NCI-H146 treated with DMSO at 0.1 percent for 48 hours (cell line): ENCODE measurements around the gene SPTBN5.

Experiments
- DNase-seq: peaks from one replicate; lab custom pipeline; 2025; ENCODE audit not compliant: unreplicated experiment; lab: John Stamatoyannopoulos, UW

SPTBN5 gene

DNA sequence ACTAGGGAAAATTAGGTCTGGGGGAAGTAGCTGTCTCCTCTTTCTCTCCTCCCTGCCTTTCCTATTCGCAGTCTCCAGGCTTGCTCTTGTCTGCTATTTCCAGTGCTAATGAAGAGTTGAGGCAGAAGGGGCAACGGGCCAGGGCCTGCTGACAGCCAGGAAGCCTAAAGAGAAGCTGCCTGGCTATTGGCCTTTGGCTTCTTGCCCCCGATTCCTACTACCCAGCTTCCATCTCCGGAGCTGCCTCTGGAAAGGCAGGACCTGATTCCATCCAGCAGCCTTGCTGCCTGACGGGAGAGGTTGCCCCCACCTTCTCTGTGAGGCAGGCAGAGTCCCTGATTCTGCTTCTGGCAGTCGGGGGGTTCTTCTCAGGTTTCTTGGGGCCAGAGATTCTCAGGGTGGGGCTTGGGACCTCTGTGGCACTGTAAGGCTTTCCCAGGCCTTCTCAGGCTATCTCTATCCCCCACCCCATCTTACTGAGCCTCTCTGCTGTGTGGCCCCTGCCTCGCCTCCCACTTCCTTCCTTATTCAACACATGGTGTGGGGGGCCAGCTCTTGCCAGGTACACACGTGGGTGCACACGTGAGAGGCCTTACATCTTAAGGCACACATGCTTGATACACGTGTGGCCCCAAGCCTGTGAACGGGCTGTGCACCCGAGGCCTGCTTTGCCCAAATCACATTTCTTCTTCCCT lies 84.2 kb downstream of the SPTBN5 start:
- DNase-seq, result no peak

DNA sequence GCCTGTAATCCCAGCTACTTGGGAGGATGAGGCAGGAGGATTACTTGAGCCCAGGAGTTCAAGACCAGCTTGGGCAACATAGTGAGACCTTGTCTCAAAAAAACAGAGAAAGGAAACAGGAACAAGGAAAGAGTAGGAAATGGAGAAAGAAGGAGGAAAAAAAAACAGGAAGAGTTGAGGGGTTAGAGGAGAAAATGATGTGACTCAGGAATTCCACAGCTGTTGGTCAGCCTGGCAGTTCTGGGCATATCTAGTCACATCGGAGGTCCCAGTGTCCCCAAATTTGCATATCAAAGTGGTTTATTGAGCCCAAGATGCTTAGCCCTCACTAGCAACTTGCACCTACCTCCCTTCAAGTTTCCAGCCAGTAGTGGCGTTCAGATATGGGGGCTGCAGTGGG lies 84.7 kb downstream of the SPTBN5 start:
- DNase-seq, result no peak

DNA sequence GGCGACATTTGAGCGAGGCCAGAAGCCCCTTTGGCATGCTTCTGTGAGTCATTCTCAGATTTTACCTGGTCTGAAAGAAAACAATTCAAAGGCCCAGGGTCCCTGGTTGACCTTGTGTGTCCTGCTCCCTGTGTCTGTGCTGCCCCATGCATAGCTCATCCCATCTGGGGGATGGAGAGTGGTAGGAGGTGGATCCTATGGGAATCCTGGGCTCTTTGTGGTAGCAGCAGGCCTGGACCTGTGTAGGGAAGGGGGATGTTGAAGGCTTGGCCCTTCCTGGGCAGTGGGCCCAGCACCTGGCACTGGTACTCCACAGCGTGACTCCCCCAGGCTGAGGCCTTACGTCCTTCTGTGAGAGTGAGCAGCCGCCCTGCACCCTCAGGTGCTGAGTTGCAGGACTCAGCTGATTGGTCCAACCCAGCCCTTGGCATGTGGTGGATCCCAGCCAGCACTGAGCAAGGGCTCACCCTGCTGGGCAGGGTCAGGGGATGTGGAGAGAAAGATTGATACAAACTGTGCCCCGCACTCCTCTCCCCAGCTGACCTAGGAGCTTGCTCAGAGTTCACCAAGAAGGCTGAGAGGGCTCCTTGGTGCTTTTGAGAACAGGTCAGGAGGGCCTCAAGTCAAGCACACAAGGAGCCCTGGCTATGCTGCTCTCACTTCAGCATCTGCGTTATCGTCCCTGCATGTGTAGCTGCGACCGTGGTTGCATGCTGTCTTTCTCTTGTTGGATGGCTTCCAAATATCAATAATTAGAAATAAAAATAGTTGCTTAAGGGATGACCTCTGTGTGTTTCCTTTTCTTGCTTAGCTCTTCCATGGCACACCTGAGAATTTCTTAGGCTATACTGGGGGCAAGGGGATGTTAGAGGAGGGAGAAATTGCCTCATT lies 87.3 kb downstream of the SPTBN5 start:
- no peak for DNase-seq

DNA sequence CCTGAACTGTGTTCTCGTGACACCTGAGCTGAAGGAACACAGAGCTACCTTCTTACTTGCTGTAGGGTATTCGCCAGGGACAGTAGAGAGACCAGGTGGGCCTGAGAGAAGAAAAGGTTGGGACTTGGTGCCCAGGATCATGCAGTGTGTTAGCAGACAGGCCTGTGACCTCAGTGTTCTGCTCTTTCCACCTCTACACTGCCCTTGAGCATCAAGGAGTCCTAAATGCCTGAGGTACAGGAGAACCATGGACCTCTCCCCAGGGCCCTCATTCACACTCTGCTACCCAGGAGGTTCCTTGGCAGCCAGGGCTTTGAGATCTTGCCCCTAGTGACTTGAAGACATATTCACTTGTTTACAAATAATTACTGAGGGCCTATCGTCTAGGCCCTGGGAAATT lies 88.1 kb downstream of the SPTBN5 start:
- DNase-seq, result no peak

DNA sequence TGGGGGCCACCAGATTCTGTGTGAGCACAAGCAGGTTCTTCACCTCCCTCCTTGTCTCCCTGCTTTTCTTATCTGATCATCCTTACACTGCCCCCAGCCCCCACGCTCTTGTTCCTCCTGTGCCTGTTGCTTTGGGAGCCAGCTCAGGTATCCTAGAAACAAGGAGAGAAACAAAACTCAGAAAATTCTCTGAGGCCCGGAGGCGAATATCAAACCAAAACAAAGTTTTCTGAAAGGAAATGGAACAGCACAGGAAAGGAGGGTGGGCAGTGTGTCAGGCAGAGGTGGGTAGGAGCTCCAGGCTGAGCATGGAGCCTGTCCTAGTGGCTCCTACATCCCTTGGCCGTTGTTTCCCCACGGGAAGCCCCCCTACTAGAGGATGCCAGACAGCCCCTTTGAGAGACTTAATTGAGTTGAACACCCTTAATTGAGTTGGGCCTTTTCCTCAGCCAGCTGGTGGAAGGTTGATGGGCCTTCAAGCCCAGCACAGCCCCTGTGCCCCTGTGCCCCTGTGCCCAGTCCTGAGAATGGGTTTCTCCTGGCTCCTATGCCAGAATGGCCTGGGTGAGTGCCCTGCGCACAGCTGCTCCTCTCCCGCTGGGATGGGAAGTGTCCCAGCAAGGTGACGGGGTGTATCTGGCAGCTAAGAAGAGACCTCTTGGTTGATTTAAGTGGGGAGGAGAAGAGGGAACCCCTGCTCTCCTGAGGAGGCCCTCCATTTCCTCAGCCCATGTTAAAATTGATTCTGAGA lies 88.8 kb downstream of the SPTBN5 start:
- DNase-seq, result no peak

DNA sequence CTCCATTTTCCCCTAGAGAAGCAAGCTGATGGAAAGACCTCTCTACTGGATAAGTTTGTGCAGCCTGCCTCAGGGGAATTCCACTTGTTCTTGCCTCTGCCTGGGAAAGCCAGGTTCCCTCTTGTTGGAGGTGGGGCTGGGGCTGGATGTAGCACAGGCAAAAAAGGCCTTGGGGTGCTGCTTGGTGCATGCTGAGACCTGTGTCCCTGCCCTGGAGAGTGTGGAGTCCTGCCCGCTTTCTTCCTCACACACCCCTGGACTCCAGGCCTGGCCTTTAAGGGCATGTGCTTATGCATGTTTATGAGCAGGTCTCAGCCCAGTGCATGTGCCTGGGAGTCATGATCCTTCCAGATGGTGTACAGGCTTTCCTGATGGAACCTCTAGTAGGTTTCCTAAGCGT lies 89.5 kb downstream of the SPTBN5 start:
- DNase-seq, result no peak

DNA sequence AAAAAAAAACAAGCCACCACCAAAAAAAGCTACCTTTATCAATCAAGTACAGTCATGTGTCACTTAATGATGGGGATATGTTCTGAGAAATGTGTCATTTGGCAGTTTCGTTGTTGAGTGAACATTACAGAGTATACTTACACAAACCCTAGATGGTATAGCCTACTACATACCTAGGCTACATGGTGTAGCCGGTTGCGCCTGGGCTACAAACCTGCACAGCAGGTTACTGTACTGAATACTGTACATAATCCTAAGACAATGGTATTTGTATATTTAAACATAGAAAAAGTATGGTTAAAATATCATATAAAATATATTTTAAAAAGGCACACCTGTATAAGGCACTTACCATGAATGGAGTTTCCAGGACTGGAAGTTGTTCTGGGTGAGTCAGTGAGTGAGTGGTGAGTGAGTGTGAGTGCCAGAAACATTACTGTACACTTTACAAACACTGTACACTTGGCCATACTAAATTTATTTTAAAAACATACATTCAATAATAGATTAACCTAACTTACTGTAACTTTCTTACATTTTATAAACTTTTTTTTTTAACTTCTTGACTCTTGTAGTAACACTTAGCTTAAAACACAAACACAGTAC lies 91.9 kb downstream of the SPTBN5 start:
- no peak for DNase-seq

DNA sequence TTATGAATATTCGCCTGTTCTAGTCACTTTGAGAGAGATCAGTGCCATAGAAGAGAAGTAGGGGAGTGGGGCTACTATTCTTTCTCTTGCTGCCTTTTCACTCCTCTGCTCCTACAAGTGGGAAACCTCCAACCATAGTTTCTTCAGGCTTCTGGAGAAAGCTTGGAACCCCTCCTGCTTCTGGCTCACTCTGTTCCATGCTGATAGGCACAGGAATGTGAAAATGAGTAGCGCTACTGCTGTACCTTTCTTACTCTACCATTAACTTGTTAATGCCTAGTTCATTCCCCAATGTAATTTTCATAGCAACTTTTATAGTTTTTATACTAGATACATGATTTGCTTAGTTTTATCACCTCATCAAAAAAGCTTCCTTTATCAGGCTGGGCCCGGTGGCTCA lies 92.7 kb downstream of the SPTBN5 start:
- no peak for DNase-seq

DNA sequence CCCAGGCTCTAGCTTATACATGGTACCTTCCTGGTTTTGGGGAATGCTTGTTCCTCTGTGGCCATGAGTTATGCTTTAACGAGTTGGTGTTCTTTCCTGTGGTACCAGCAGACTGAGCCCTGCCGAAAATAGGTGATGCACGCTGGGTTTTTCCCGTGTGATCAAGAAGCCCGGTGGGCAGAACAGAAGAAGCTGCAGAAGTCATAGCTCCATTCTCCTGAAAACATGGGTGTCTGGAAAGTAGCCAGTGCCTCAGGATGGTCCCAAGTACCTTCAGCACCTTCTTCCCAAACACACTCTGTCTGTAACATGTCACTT lies 94.4 kb downstream of the SPTBN5 start:
- DNase-seq, result no peak

DNA sequence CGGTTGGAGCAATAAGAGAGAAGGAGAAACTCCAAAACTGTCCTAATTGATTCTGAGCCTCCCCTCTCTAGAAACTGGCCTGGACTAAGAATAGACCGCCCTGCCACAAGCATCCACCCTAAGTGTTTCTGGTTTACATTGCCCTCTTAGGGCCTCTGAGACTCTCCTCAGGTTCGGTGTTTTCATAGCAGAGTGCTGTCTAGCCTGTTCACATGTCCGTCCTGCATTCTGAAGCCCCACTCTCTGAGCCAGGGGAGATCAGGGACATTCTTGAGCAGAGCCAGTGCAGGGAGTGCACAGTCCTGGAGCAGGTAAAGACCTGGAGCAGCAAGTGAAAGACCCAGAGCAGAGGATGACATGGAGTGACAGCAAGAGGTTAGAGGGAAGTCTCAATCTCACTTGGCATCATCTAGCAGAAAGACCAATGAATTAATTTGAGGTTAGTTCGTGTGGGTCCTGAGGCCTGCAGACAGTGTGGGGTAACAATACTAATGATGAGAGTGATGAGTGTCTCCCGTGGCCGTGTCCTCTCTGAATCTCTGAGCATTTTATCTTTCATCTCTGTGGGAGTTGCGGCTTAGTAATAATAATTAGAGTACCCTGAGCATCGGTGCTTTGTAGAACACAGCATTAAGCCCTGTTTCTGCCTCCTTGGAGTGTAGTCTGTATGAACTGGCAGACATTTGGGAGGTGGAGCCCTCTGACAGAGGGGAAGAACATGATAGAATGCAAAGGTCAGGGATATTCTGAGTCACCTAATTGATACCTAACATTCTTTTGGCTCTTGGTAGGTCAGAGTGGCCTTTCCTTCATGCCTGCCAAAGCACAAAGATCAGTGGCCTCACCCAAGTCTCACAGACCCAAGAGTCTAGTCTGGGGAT lies 95.0 kb downstream of the SPTBN5 start:
- no peak for DNase-seq
